HEK293 (cell line): ENCODE data around the gene TPO.

Experiments used
- CTCF ChIA-PET: fragments of 350-600 bp; formaldehyde crosslinking; extraction: SDS; loops from one replicate; lab custom pipeline; 2021; ENCODE audit warnings: antibody characterized with exemption; lab: Yijun Ruan, JAX
- POLR2A ChIA-PET: fragments of 300-600 bp; formaldehyde crosslinking; extraction: SDS; loops from one replicate; lab custom pipeline; 2020; ENCODE audit warnings: antibody characterized with exemption, inconsistent platforms; lab: Yijun Ruan, JAX
- H3K27ac ChIP-seq: fragments of 200-500 bp; sonication (Bioruptor generic); 2 replicates; pipeline ENCODE4 v1.5.1; 2014; ENCODE audit warnings: low read depth, low read length, control low read depth, inconsistent platforms; ENCODE audit errors: extremely low read depth
- H3K36me3 ChIP-seq, 2 experiments: fragments of 200-500 bp in 1 of 2; sonication (Bioruptor generic) in 1 of 2; 1 replicate in 1 of 2; 2 replicates in 1 of 2; pipeline ENCODE4 v1.5.1; 2014 to 2017; ENCODE audit warnings: inconsistent platforms in 2 of 2, low read length in 2 of 2; ENCODE audit not compliant: control insufficient read depth in 2 of 2, insufficient read depth in 1 of 2
- H3K4me1 ChIP-seq: fragments of 200-500 bp; sonication (Bioruptor generic); 2 replicates; pipeline ENCODE4 v1.5.1; 2014; ENCODE audit warnings: mild to moderate bottlenecking, low read length, inconsistent platforms; ENCODE audit not compliant: control insufficient read depth, insufficient read depth
- H3K4me3 ChIP-seq: 2 replicates; pipeline ENCODE4 v1.5.1; 2011; ENCODE audit warnings: low read depth, mild to moderate bottlenecking, control low read depth, low read length, moderate library complexity
- H3K9me3 ChIP-seq: fragments of 200-500 bp; sonication (Bioruptor generic); 2 replicates; pipeline ENCODE4 v1.5.1; 2014; ENCODE audit warnings: low read depth, low read length, inconsistent platforms; ENCODE audit not compliant: control insufficient read depth, insufficient read depth
- EGR2 ChIP-seq: fragments of 450-650 bp; formaldehyde crosslinking; IDR thresholded peaks from 2 replicates; pipeline ENCODE4 v1.5.1; 2016; ENCODE audit warnings: low read depth, missing biosample characterization, missing genetic modification characterization
- HOXA7 ChIP-seq: sonication (generic); formaldehyde crosslinking; IDR thresholded peaks from 2 replicates; pipeline ENCODE4 v1.8.1; 2022; ENCODE audit warnings: missing genetic modification reagents, borderline replicate concordance
- KLF1 ChIP-seq: fragments of 450-650 bp; formaldehyde crosslinking; IDR thresholded peaks from 2 replicates; pipeline ENCODE4 v1.5.1; 2016; ENCODE audit warnings: missing biosample characterization, missing genetic modification characterization
- SP2 ChIP-seq: fragments of 450-650 bp; formaldehyde crosslinking; IDR thresholded peaks from 2 replicates; pipeline ENCODE4 v1.5.1; 2016; ENCODE audit warnings: missing biosample characterization, missing genetic modification characterization
- ZBTB10 ChIP-seq: fragments of 450-650 bp; formaldehyde crosslinking; IDR thresholded peaks from 2 replicates; pipeline ENCODE4 v1.5.1; 2016; ENCODE audit warnings: missing biosample characterization, missing genetic modification characterization
- ZBTB6 ChIP-seq: fragments of 450-650 bp; formaldehyde crosslinking; IDR thresholded peaks from 2 replicates; pipeline ENCODE4 v1.5.1; 2017; ENCODE audit warnings: missing biosample characterization, missing genetic modification characterization
- ZNF112 ChIP-seq: fragments of 450-650 bp; formaldehyde crosslinking; IDR thresholded peaks from 2 replicates; pipeline ENCODE4 v1.5.0; 2017; ENCODE audit warnings: missing biosample characterization, missing genetic modification characterization
- ZNF302 ChIP-seq: fragments of 450-650 bp; formaldehyde crosslinking; IDR thresholded peaks from 2 replicates; pipeline ENCODE4 v1.5.1; 2016; ENCODE audit warnings: missing biosample characterization, missing genetic modification characterization, low read depth
- ZNF398 ChIP-seq: fragments of 450-650 bp; formaldehyde crosslinking; IDR thresholded peaks from 2 replicates; pipeline ENCODE4 v1.5.1; 2017; ENCODE audit warnings: missing biosample characterization, missing genetic modification characterization
- ZNF518A ChIP-seq: fragments of 450-650 bp; formaldehyde crosslinking; conservative IDR thresholded peaks from 2 replicates; pipeline ENCODE4 v1.5.1; 2016; ENCODE audit warnings: low read depth, missing biosample characterization, missing genetic modification characterization
- ZNF645 ChIP-seq: fragments of 450-650 bp; formaldehyde crosslinking; IDR thresholded peaks from 2 replicates; pipeline ENCODE4; 2016; ENCODE audit warnings: missing biosample characterization, missing genetic modification characterization

Gene TPO

GRCh38 chr2:1420746-1421480 lies 7.7 kb downstream of the TPO start:
- H3K36me3 ChIP-seq: no peaks in the 10 kb centered on the region
- no peaks in the 10 kb centered on the region for H3K4me1 ChIP-seq
- CTCF ChIA-PET: interaction anchor here (0.6 kb wide), 1 partner anchor 806 kb away, joined by 3 read pairs; no protein-coding TSS in a partner anchor
- TF ChIP-seq ZNF302 (tag by site-specific recombination) (no peak), ZNF518A (no peak), ZNF645 (tag by site-specific recombination) (no peak), HOXA7 (CRISPR knock-in tag) (no peak), ZBTB6 (tag by site-specific recombination) (no peak), KLF1 (tag by site-specific recombination) (no peak), SP2 (no peak), EGR2 (tag by site-specific recombination) (no peak), ZNF398 (tag by site-specific recombination) (no peak), ZBTB10 (no peak), ZNF112 (tag by site-specific recombination) (no peak)
- TF ChIP-seq, all 188 proteins: peak for 0
- POLR2A ChIA-PET: no interaction called here
- no peaks in the 10 kb centered on the region for H3K9me3 ChIP-seq
- no peak overlapping the region for H3K27ac ChIP-seq
- H3K4me3 ChIP-seq: no peak overlapping the region

GRCh38 chr2:1421731-1422130 lies 8.5 kb downstream of the TPO start:
- H3K36me3 ChIP-seq: no peaks in the 10 kb centered on the region
- ChIA-PET CTCF (no interaction called here), POLR2A (no interaction called here)
- H3K27ac ChIP-seq: no peak overlapping the region
- H3K4me3 ChIP-seq: no peak overlapping the region
- no peaks in the 10 kb centered on the region for H3K9me3 ChIP-seq
- no peak for TF ChIP-seq ZNF645 (tag by site-specific recombination)
- no peaks in the 10 kb centered on the region for H3K4me1 ChIP-seq
